ENCODE data around the gene IGSF8.

The IGSF8 gene

DNA sequence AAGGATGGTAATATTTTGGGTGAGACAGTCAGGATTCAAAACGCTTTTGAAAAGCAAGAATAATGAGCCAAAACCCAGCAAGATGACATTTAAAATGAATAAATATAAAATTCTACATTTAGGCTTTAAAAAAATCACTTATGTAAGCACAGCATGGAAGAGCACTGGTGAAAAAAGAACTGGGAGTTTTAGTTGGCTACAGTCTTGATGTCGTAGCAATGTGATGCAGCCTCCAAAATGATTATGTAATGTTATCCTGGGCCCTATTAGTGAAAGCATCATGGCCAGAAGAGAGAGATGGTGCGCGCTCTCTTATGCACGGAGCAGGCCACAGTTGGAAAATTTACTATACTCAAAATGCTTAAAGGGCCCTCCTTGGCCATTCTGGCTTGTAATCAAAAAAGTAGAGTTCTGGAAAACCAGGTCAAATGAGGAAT is 11.9 kb downstream of the IGSF8 start:
- no peak for DNase-seq (ENCODE audit: low spot score)

GRCh38 chr1:160085686-160086455 is 12.5 kb downstream of the IGSF8 start:
- peak; percentile 88 for DNase-seq (ENCODE audit: low spot score)

GRCh38 chr1:160084771-160085321 is 13.6 kb downstream of the IGSF8 start:
- no peak for DNase-seq (ENCODE audit: low spot score)

DNA sequence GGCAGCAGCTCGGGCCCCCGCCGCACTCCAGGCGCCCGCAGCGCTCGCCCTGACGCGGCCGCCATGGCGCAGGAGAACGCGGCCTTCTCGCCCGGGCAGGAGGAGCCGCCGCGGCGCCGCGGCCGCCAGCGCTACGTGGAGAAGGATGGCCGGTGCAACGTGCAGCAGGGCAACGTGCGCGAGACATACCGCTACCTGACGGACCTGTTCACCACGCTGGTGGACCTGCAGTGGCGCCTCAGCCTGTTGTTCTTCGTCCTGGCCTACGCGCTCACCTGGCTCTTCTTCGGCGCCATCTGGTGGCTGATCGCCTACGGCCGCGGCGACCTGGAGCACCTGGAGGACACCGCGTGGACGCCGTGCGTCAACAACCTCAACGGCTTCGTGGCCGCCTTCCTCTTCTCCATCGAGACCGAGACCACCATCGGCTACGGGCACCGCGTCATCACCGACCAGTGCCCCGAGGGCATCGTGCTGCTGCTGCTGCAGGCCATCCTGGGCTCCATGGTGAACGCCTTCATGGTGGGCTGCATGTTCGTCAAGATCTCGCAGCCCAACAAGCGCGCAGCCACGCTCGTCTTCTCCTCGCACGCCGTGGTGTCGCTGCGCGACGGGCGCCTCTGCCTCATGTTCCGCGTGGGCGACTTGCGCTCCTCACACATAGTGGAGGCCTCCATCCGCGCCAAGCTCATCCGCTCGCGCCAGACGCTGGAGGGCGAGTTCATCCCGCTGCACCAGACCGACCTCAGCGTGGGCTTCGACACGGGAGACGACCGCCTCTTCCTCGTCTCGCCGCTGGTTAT is 14.2 kb downstream of the IGSF8 start:
- DNase-seq (ENCODE audit: low spot score), result peak; percentile 34

GRCh38 chr1:160082926-160083325 is 15.5 kb downstream of the IGSF8 start:
- no peak for DNase-seq (ENCODE audit: low spot score)

GRCh38 chr1:160082487-160082886 is 15.9 kb downstream of the IGSF8 start:
- no peak for DNase-seq (ENCODE audit: low spot score)

DNA sequence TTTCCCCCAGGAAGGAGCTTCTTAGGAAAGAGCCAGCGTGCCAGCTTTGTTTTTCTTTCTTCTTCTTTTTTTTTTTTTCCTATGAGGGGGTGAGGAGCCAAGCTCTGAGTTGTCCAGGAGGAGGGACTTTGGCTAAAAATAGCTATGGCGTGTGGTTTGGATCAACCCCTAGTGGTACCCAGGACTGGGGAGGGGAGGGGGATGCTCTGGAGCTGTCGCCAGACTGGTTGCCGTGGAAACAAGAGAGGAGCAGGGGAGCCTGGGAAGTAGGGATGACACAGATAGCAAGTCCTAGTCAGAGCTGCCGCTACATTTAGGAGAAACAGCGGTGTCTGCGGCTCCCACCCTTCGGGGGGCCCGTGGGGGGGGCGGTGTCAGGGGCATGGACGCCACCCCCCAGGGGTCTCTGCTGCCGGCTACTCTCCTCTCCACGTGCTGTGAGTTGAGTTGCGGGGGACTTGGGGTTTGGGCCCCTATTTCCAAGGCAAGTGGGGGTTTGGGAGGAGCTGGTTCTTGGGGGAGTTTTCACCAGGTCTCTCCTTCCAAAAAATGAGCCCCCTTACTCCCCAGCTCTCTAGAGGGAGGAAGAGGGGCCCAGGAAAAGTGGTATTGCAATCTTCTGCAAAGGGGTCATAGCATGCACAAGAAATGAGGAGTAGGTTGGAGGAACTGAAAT is 17.0 kb downstream of the IGSF8 start, which contains the start of gene KCNJ9:
TSS of gene KCNJ9 (plus strand) at position 278 of the 676 bp plus-strand sequence. CDS start 2,493 bp downstream, outside the sequence.
- no peak for DNase-seq (ENCODE audit: low spot score)

DNA sequence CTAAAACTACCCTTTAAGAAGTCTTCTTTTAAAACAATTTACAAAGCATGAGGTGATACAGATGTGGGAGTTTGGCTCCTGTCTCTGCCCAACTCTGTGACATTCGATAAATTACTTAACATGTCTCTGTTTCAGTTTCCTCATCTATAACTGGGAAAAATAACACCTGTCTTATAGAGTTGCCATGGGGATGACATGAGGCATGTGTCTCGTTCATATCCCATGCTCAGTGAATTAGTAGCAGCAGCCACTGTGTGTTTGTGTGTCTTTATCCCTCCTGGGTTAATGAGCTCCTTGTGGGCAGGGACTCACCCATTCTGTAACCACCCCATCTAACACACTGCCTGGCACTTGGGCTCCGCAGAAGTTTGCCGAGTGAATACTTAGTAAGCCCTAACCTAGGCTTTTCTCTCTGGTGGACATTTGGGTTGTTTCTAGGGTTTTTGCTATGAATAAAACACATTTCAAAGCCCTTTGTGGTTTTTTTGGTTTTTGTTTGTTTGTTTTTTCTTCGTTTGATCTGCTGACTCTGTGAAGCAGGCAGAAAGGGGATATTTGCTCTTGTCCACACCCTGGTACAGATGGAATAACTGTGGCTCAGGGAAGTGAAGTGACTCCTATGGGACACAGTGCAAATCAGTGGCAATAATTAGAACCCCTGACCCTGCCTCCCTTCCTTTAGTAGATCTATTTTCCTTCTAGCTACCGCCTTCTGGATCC is 17.9 kb downstream of the IGSF8 start:
- DNase-seq (ENCODE audit: low spot score), result no peak

DNA sequence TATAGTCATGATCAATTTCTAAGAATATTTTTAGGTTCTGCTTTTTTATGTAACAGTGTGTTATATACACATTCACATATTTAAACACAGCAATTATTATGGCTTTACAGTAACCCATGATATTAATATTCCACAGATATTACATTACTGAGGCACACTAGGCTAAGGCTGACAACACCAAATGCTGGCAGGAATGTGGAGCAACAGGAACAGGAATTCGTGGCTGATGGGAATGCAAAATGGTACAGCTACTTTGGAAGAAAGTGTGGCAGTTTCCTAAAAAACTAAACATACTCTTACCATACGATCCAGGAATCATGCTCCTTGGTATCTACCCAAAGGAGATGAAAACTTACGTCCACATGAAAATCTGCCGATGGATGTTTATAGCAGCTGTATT is 19.0 kb downstream of the IGSF8 start:
- DNase-seq (ENCODE audit: low spot score), result no peak

DNA sequence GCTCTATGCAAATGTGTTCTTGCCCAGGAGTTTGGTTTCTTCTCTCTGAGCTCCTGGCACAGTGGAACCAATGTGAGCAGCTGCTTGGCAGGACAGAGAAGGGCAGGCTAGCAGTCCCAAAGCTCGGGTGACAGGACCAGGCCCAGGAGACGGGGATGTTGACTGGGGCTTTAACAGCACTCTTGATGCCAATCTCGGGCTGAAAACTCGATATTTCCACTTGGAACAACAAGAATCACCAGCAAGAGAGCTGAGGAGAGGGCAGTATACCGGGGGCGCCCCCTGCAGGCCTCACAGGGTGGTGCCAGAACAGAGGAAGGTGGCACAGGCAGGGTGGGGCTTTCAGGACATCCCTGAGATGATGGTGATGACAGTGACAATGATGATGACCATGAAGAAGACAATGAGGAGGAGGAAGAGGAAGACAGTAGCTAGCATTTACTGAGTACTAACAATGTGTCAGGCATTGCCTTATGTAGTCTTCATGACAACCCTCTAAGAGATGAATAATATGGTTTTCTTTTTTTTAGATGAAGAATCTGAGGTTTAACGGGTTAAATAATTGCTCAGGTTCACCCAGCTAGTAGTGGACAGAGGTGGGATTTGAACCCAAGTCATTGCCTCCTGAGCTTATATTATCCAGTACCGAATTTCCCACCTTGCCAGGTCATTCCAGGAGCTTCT is 19.8 kb downstream of the IGSF8 start:
- peak; percentile 84 for DNase-seq (ENCODE audit: low spot score)

DNA sequence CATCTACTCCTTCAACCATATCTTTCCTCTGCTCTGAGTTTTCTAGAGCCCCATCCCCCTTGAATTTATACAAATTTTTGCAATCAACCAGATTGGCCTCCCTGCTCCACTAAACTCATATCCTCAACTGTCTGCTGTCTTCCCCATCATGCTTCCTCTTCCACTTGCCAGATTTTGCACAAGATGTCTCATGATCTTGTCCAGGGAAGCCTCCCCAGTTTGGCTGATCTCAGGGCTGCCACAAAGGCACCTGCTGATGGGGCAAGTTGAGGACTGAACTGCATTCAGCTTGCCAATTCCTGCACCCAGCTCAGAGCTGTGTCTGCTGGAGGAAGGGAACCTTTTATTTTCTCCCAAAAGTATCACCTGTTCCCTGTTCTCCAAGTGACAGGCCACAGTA is 20.9 kb downstream of the IGSF8 start:
- no peak for DNase-seq (ENCODE audit: low spot score)

DNA sequence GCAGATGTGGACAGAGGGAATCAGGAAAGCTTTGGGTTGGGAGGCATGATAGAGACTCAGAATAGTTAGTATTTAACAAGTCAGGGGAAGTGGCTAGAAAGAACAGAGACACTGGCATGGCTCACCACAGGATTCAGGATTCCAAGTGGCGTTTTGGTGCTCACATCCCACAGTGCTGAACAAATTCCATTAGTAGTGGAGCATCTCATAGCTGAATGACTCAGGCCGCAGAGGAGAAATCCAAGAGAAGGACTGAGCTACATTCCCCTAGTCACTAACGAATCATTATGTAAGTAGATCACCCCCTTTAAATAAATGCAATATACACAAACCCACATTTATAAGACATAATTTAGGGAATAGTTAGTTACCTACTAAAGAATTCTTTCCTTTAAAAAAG is 22.1 kb downstream of the IGSF8 start:
- DNase-seq (ENCODE audit: low spot score), result no peak

GRCh38 chr1:160075836-160076235 is 22.6 kb downstream of the IGSF8 start:
- no peak for DNase-seq (ENCODE audit: low spot score)

- DNase-seq (ENCODE audit: low spot score), result no peak
These were observed 23.6 kb downstream of the IGSF8 start for GRCh38 chr1:160074865-160075264.

DNA sequence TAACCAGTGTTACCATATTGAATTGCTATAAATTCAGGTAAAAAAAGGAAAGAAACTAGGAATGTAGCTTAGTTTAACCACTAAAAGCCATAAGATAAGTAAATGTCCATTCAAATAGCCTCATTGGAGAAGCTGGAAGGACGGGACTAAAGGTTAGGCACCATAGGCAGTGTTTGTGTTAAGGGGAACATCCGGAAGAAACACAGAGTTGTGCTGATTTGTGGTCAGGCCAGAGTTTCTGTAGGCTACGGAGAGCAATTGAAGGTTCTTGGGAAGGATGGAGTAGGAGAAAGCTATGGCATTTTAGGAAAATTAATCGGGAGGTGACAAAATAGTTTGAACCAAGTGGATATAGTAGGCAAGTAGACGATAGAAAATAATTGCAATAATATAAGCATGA is 27.1 kb downstream of the IGSF8 start:
- DNase-seq (ENCODE audit: low spot score), result no peak

- DNase-seq (ENCODE audit: low spot score), result peak; percentile 88
These were observed 27.9 kb downstream of the IGSF8 start for GRCh38 chr1:160070243-160071163.

- DNase-seq (ENCODE audit: low spot score), result no peak
These were observed 28.8 kb downstream of the IGSF8 start, which contains the start of gene KCNJ10 for GRCh38 chr1:160069460-160070231. Gene KCNJ10 (minus strand): TSS chr1:160070160. CDS start chr1:160042532, 27,628 bp downstream.

- no peak for DNase-seq (ENCODE audit: low spot score)
These were observed 30.2 kb downstream of the IGSF8 start for GRCh38 chr1:160068225-160068624.

Measured in NAMALWA (cell line).